Motor neuron (in vitro differentiated cells): ENCODE results near the gene DCC. TPM values are rescaled to one million over a fixed set of nuclear protein-coding genes. Genes with fewer than 3 reads are reported as not detected.
"Not testable (repeated sequence)": the region's sequence is repeated elsewhere in the genome, so short reads cannot be mapped to it uniquely, and the experiment has no call there.

Source experiments
- ATAC-seq, 8 experiments: fragments of 200-7000 bp; cut with Tn5 transposase; replicated peaks in 6 of 8; 2 replicates each; pipeline ENCODE4 v1.8.0; 2021; ENCODE audit warnings: mild to moderate bottlenecking in 8 of 8, moderate library complexity in 8 of 8
- H3K27ac ChIP-seq, 2 donors: fragments of 250-450 bp; sonication (Bioruptor Pico); 2 replicates each; pipeline ENCODE4 v1.9.0; 2021; ENCODE audit warnings: antibody characterized with exemption in 2 of 2, mild to moderate bottlenecking in 2 of 2, moderate library complexity in 1 of 2
- H3K4me1 ChIP-seq, 2 donors: fragments of 250-450 bp; sonication (Bioruptor Pico); replicated peaks in 1 of 2; 2 replicates each; pipeline ENCODE4 v1.6.1; 2021; ENCODE audit warnings: antibody characterized with exemption in 2 of 2, mild to moderate bottlenecking in 2 of 2, moderate library complexity in 1 of 2
- H3K4me3 ChIP-seq, 5 donors: fragments of 250-450 bp; sonication (Bioruptor Pico); 2 replicates each; pipeline ENCODE4 v1.9.0; 2021; ENCODE audit warnings: antibody characterized with exemption in 5 of 5, mild to moderate bottlenecking in 5 of 5, moderate library complexity in 4 of 5
- WGBS, 10 experiments: fragments of 450-650 bp; shearing (Covaris generic); methylation state at CpG; one replicate each; pipeline ENCODE4 v1.0.0; 2022; 5-methylcytosine and 5-hydroxymethylcytosine counted together
- in situ Hi-C, 9 experiments: fragments of 400-800 bp; cut with MboI; loops; one replicate each; pipeline ENCODE4 v1.15.0; 2021; ENCODE audit warnings: low sequenced_read_pairs in 9 of 9, low pct_unique_long_range_greater_than_20kb in 2 of 9; ENCODE audit not compliant: unreplicated experiment in 9 of 9
- total RNA-seq, 8 experiments: library from RNA; unstranded; fragments of 300-600 nt; gene quantifications; 2 replicates each; pipeline versions ENCODE4 v1.2.3 to v1.2.4, GENCODE V29; 2022

The DCC gene
- total RNA-seq, 8 experiments from 2014 or later = 0.04 to 66.0 (median 48.3) TPM; not detected in 2

DNA sequence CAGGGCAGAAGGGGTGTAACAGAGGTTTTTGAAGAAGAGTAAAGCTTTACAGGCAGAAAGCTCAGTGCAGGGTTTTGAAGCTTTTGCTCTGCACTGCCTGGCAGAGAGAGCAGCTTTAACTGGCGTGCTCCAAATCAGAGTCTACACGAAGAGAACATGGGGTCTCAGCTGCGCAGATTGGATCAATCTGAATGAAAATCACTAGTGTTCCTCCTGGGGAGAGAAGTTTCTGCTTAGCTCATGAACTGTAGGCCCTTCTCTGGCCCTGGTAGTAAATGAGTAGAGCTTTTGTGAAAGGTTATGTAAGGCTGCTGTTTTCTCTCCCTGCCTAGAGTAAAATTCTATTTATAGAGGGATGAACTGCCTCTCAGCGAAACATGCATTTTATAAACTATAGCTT is 13.6 kb downstream of the DCC start:
- in situ Hi-C loops = no loop called here
- no peak overlapping the region for H3K27ac ChIP-seq
- H3K4me3 ChIP-seq = no peak overlapping the region

GRCh38 chr18:52363861-52364260 is 23.9 kb downstream of the DCC start:
- WGBS, 10 experiments = 40 to 100% (median 100%) methylated on average over 1 of the region's 1 CpG; no CpG with 5 or more reads in 3 of the 10 experiments
- in situ Hi-C loops = no loop called here
- H3K27ac ChIP-seq = no peak overlapping the region

More for the DNA sequence above, 13.6 kb downstream of the DCC start:
- H3K4me1 ChIP-seq = peaks cover 18 to 39% of the 10 kb centered on the region in 2 donors
- 7 to 91% (median 77%) methylated on average over 1 to 4 of the region's 4 CpGs for WGBS, 10 experiments
- ATAC-seq = peak in 4 of 8 experiments; percentile 6 to 41 (median 36)

GRCh38 chr18:52366851-52367250 is 26.9 kb downstream of the DCC start:
- H3K27ac ChIP-seq, in situ Hi-C loops, H3K4me3 ChIP-seq, ATAC-seq: not testable (repeated sequence)
- peaks cover 0 to 16% of the 10 kb centered on the region in 2 donors for H3K4me1 ChIP-seq
- WGBS, 10 experiments = no CpG with 5 or more reads among the region's 27 CpGs

More at GRCh38 chr18:52363861-52364260, 23.9 kb downstream of the DCC start:
- Histone ChIP-seq H3K4me1 (peaks cover 0 to 21% of the 10 kb centered on the region in 2 donors), H3K4me3 (no peak overlapping the region)
- no peak for ATAC-seq

GRCh38 chr18:52367953-52368742 is 28.2 kb downstream of the DCC start:
- in situ Hi-C loops = no loop called here

DNA sequence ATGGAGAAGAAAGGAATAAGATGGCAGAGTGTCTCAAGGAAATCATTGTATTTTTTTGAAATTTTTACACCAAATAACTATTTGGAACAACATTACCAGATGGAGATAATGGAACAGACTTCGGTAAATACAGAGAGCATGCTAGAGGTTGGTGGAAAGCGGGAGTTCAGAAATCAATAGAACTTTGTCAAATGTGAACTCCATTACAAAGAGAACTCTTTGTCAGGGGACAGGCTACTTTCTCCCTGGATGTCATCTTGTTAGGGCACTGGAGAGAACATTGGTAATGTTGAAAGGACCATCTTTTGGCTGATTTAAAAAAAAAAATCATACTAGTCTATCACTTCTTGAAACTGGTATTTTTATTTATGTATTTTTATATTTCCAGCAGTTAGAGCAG is 30.8 kb downstream of the DCC start:
- WGBS, 10 experiments = 19 to 100% (median 95%) methylated on average over 1 to 2 of the region's 2 CpGs; no CpG with 5 or more reads in 1 of the 10 experiments
- no peak for ATAC-seq
- Histone ChIP-seq H3K27ac (no peak overlapping the region), H3K4me3 (no peak overlapping the region), H3K4me1 (peaks cover 5 to 12% of the 10 kb centered on the region in 2 donors)
- in situ Hi-C loops = no loop called here

More at GRCh38 chr18:52367953-52368742, 28.2 kb downstream of the DCC start:
- ATAC-seq = peak in 5 of 8 experiments; percentile 51 to 76 (median 67)
- no peak overlapping the region for H3K4me3 ChIP-seq
- H3K27ac ChIP-seq = no peak overlapping the region
- 0 to 83% (median 52%) methylated on average over 1 to 3 of the region's 3 CpGs for WGBS, 10 experiments
- peaks cover 0 to 16% of the 10 kb centered on the region in 2 donors for H3K4me1 ChIP-seq

- in situ Hi-C loops = no loop called here
- Histone ChIP-seq H3K27ac (no peak overlapping the region), H3K4me1 (peaks cover 8 to 10% of the 10 kb centered on the region in 2 donors), H3K4me3 (no peak overlapping the region)
- 0 to 100% (median 35%) methylated on average over 1 of the region's 1 CpG; no CpG with 5 or more reads in 4 of the 10 experiments for WGBS, 10 experiments
- ATAC-seq = no peak
Measured at GRCh38 chr18:52376104-52376503, 36.1 kb downstream of the DCC start.

DNA sequence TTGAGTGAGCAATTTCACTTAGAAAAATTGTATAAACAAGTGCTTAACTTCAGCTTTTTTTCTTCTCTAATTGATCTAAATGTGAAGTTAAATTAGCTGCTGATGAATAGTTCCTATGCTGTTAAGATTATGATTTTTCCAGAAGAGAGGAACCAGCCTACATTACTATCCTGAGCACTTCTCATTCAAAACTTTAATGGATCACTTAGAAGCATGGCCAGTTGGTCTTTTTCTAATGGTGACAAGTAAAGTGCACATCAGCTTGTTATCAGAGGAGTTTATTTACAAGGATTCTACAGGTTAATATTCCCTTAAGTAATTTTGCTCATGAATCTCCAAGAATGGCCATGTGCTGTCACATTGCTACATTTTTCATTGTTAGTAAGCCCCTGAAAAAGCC is 37.1 kb downstream of the DCC start:
- ATAC-seq = peak in 5 of 8 experiments; percentile 53 to 94 (median 73)
- in situ Hi-C loops = no loop called here

GRCh38 chr18:52386306-52386705 is 46.3 kb downstream of the DCC start:
- Histone ChIP-seq H3K4me3 (no peak overlapping the region), H3K4me1 (peaks cover 0 to 10% of the 10 kb centered on the region in 2 donors), H3K27ac (no peak overlapping the region)
- in situ Hi-C loops = no loop called here
- ATAC-seq = no peak

More for the DNA sequence above, 37.1 kb downstream of the DCC start:
- H3K4me3 ChIP-seq = no peak overlapping the region
- peaks cover 8 to 10% of the 10 kb centered on the region in 2 donors for H3K4me1 ChIP-seq
- H3K27ac ChIP-seq = no peak overlapping the region

- in situ Hi-C loops = no loop called here
- 17 to 91% (median 60%) methylated on average over 1 to 3 of the region's 3 CpGs; no CpG with 5 or more reads in 3 of the 10 experiments for WGBS, 10 experiments
Measured at GRCh38 chr18:52387175-52387574, 47.2 kb downstream of the DCC start.

DNA sequence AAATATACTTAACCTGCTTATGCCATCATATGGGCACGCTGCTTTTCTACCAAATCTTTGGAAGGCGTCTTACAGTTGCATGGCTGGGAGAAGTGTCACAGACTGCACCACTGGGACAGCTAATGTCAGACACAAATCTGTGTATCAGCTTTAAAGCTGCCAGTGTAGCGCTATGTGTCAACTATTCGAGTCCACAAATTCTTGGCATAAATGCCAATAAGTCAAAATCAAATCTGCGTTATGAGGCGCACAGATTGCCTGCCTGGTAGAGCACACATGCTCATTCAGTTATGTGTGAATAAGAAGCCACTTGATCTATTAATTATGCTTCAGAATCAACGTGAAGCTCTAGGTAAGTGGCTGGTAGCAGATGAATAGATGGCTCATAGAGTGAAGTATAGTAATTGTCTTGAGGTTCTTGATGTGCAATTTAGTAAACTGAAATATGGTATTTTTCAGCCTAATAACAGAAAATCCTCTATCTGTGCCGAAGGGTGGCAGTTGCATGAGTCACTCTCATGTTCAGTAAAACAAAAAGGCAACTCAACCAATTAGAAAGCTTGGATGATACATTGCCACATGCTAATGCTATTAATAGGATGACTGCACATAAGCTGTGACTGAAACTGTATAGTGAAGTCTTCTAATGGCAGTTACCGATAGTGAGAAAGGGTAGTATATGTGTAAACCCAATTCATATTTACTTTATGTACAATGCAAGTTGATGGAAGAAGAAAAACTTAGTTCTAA is 52.0 kb downstream of the DCC start:
- in situ Hi-C loops = no loop called here
- WGBS, 10 experiments = 17 to 88% (median 59%) methylated on average over 1 to 6 of the region's 9 CpGs
- peaks cover 0 to 36% of the 10 kb centered on the region in 2 donors for H3K4me1 ChIP-seq
- H3K4me3 ChIP-seq = peak overlapping the region in 1 of 5 donors; percentile 1
- ATAC-seq = peak in 5 of 8 experiments; percentile 83 to 93 (median 91)
- H3K27ac ChIP-seq = no peak overlapping the region

More at GRCh38 chr18:52387175-52387574, 47.2 kb downstream of the DCC start:
- ATAC-seq = peak in 5 of 8 experiments; percentile 67 to 89 (median 82)
- Histone ChIP-seq H3K4me3 (no peak overlapping the region), H3K4me1 (peaks cover 0 to 16% of the 10 kb centered on the region in 2 donors), H3K27ac (peak overlapping the region in 1 of 2 donors; percentile 42)

DNA sequence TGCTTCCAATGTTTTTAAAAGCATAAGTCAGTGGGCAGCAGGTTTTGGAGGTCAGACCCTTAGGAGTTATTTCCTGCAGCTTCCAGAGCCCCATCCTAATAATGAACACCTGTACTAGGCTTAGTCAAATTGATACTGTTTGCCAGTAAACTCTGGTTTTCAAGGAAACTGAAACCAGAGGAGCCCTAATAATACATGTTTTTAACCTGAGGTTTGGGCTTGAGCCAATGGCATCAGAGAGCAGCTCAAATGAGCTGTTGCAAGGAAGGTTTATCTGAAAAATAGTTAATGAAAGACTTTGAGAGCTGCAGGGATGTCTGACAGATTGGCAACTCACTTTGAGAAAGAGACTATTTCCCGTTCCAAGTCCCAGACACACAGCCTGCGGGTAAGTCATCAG is 54.6 kb downstream of the DCC start:
- Histone ChIP-seq H3K4me1 (peaks cover 0 to 38% of the 10 kb centered on the region in 2 donors), H3K27ac (no peak overlapping the region), H3K4me3 (no peak overlapping the region)
- in situ Hi-C loops = no loop called here
- ATAC-seq = no peak
- WGBS, 10 experiments = 0 to 100% (median 75%) methylated on average over 2 of the region's 2 CpGs; no CpG with 5 or more reads in 1 of the 10 experiments

DNA sequence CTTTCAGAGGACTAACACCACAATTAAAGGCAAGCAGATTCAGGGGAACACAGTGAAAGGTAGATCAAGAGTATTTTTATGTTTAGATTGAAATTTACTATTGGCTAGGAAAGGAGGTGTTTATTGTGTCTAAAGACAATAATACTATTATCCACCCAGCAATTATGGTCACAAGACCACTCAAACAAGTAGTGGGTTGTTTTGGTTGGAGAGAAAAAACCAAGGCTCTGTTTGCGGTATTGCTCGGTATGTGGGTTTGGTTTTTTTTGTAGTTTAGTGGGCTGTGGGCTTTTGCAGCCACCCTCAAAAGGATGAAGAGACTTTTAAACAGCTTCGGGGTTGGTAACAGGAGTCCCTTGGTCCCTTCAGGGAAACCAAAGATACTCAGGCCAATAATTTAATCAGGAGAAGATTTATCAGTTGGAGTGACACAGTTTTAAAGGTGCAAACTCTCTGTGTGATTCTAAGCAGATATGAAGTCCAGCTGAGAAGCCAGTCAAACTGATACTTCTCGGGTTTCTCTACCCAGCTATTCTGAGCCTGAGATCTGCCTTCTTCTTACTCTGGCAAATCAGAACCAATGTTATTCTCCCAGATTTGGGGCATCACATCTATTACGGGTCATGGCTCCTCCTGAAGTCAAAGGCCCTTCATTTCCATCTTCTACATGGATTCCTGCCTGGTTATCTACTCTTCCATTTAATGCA is 55.3 kb downstream of the DCC start:
- Histone ChIP-seq H3K27ac (no peak overlapping the region), H3K4me3 (no peak overlapping the region), H3K4me1 (peaks cover 0 to 38% of the 10 kb centered on the region in 2 donors)
- no peak for ATAC-seq
- WGBS, 10 experiments = 19 to 100% (median 71%) methylated on average over 2 to 5 of the region's 5 CpGs
- in situ Hi-C loops = no loop called here
